GM23338 (cell line): ENCODE data around the gene ZBTB20. TPM values are rescaled to one million over a fixed set of nuclear protein-coding genes. Genes with fewer than 3 reads are reported as not detected.

ENCODE experiments used
- ATAC-seq: fragments of 200-7000 bp; cut with Tn5 transposase; 3 replicates; pipeline ENCODE4 v1.9.1; 2020
- DNase-seq: peaks from one replicate; pipeline ENCODE4 v3.0.0-alpha.2; 2015; ENCODE audit warnings: low spot score
- H2AFZ ChIP-seq: fragments of 200-600 bp; sonication (generic); 2 replicates; pipeline ENCODE4 v1.8.0; 2016; ENCODE audit warnings: antibody characterized with exemption, mild to moderate bottlenecking, moderate library complexity
- H3F3A ChIP-seq: fragments of 200-600 bp; sonication (generic); replicated peaks from 2 replicates; pipeline ENCODE4 v1.8.0; 2017; ENCODE audit warnings: antibody characterized with exemption, mixed run types, low read depth
- H3K27ac ChIP-seq: fragments of 200-600 bp; sonication (generic); 2 replicates; pipeline ENCODE4 v1.6.1; 2016; ENCODE audit warnings: low read depth
- H3K27me3 ChIP-seq: fragments of 200-600 bp; sonication (generic); 2 replicates; pipeline ENCODE4 v1.8.0; 2016; ENCODE audit warnings: mild to moderate bottlenecking, mixed run types, moderate library complexity; ENCODE audit not compliant: insufficient read depth
- H3K36me3 ChIP-seq: fragments of 200-600 bp; sonication (generic); 2 replicates; pipeline ENCODE4 v1.8.0; 2016; ENCODE audit warnings: mild to moderate bottlenecking; ENCODE audit not compliant: insufficient read depth
- H3K4me1 ChIP-seq: fragments of 200-600 bp; sonication (generic); 2 replicates; pipeline ENCODE4 v1.8.0; 2016; ENCODE audit warnings: mild to moderate bottlenecking, moderate library complexity; ENCODE audit not compliant: insufficient read depth
- H3K4me2 ChIP-seq: fragments of 200-600 bp; sonication (generic); 2 replicates; pipeline ENCODE4 v1.7.1; 2017; ENCODE audit warnings: mixed run types
- H3K4me3 ChIP-seq: fragments of 200-600 bp; sonication (generic); 2 replicates; pipeline ENCODE4 v1.6.1; 2016; ENCODE audit warnings: mixed run types
- H3K79me2 ChIP-seq: fragments of 200-600 bp; sonication (generic); replicated peaks from 2 replicates; pipeline ENCODE4 v1.8.0; 2017; ENCODE audit warnings: mild to moderate bottlenecking; ENCODE audit not compliant: insufficient read depth
- H3K9me2 ChIP-seq: fragments of 200-600 bp; sonication (generic); 2 replicates; pipeline ENCODE4 v1.8.0; 2017; ENCODE audit not compliant: insufficient read depth
- H4K20me1 ChIP-seq: fragments of 200-600 bp; sonication (generic); replicated peaks from 2 replicates; pipeline ENCODE4 v1.8.0; 2017; ENCODE audit warnings: mild to moderate bottlenecking; ENCODE audit not compliant: insufficient read depth
- H3K27ac Mint-ChIP-seq: 2 replicates; pipeline ENCODE4 v1.8.0; 2020; ENCODE audit warnings: inconsistent platforms, mild to moderate bottlenecking, moderate library complexity, mixed read lengths
- H3K27me3 Mint-ChIP-seq: 3 replicates; pipeline ENCODE4 v1.8.0; 2022; ENCODE audit warnings: low read depth, mild to moderate bottlenecking, moderate library complexity, mixed read lengths, inconsistent platforms; ENCODE audit not compliant: insufficient read depth, poor library complexity
- H3K36me3 Mint-ChIP-seq: 3 replicates; pipeline ENCODE4 v1.8.0; 2021; ENCODE audit warnings: low read depth, mild to moderate bottlenecking, inconsistent platforms, moderate library complexity, mixed read lengths
- H3K4me1 Mint-ChIP-seq: 3 replicates; pipeline ENCODE4 v1.8.0; 2020; ENCODE audit warnings: mild to moderate bottlenecking, inconsistent platforms, mixed read lengths
- H3K4me3 Mint-ChIP-seq: 3 replicates; pipeline ENCODE4 v1.8.0; 2021; ENCODE audit warnings: moderate library complexity, mild to moderate bottlenecking, inconsistent platforms, mixed read lengths
- H3K9me3 Mint-ChIP-seq: 3 replicates; pipeline ENCODE4 v1.8.0; 2020; ENCODE audit warnings: moderate library complexity, mild to moderate bottlenecking, inconsistent platforms, mixed read lengths
- CREB1 ChIP-seq: fragments of 250-450 bp; sonication (Bioruptor Pico); IDR thresholded peaks from 2 replicates; pipeline ENCODE4 v1.5.0; 2020; ENCODE audit warnings: low read depth, mild to moderate bottlenecking, moderate library complexity
- EZH2 ChIP-seq: fragments of 200-600 bp; sonication (generic); IDR thresholded peaks from one replicate; pipeline ENCODE4 v1.8.0; 2017; ENCODE audit warnings: antibody characterized with exemption, mild to moderate bottlenecking, low read depth; ENCODE audit not compliant: unreplicated experiment
- EZH2phosphoT487 ChIP-seq: fragments of 200-600 bp; sonication (generic); IDR thresholded peaks from one replicate; pipeline ENCODE4 v1.8.1; 2018; ENCODE audit warnings: antibody characterized with exemption; ENCODE audit not compliant: unreplicated experiment
- JUNB ChIP-seq: IDR thresholded peaks from one replicate; pipeline ENCODE4 v1.6.1; 2016; ENCODE audit warnings: antibody characterized with exemption; ENCODE audit not compliant: unreplicated experiment
- NANOG ChIP-seq: IDR thresholded peaks from 2 replicates; pipeline ENCODE4 v1.6.1; 2016; ENCODE audit warnings: antibody characterized with exemption, borderline replicate concordance
- POLR2AphosphoS5 ChIP-seq: IDR thresholded peaks from 2 replicates; pipeline ENCODE4 v1.6.1; 2016; ENCODE audit warnings: antibody characterized with exemption, low read depth
- STAT1 ChIP-seq: IDR thresholded peaks from one replicate; pipeline ENCODE4 v1.6.1; 2016; ENCODE audit warnings: antibody characterized with exemption; ENCODE audit not compliant: unreplicated experiment
- ZNF114 ChIP-seq: fragments of 250-450 bp; sonication (Bioruptor Pico); IDR thresholded peaks from 2 replicates; pipeline ENCODE4 v1.5.0; 2020; ENCODE audit warnings: mild to moderate bottlenecking, moderate library complexity
- ZNF331 ChIP-seq: fragments of 250-450 bp; sonication (Bioruptor Pico); IDR thresholded peaks from 2 replicates; pipeline ENCODE4 v1.5.0; 2020; ENCODE audit warnings: low read depth, mild to moderate bottlenecking, moderate library complexity
- polyA plus RNA-seq: library from polyadenylated mRNA; unstranded; fragments of >200 nt; fragmentation: Nextera tagmentation; extraction: Ambion mirVana; gene quantifications from 2 replicates; pipeline ENCODE4 v1.2.1, GENCODE V29; 2016
- total RNA-seq: library from RNA; depleted of rRNA; stranded (reverse); fragments of >200 nt; shearing (Covaris generic); gene quantifications from 2 replicates; pipeline ENCODE4 v1.2.3, GENCODE V29; 2014
- TF ChIP-seq, protein P1 (sequence below): IDR thresholded peaks from one replicate; pipeline ENCODE4 v1.6.1; 2018; ENCODE audit warnings: antibody characterized with exemption; ENCODE audit not compliant: unreplicated experiment
- TF ChIP-seq, protein P2 (sequence below): fragments of 250-450 bp; sonication (Bioruptor Pico); IDR thresholded peaks from 2 replicates; pipeline ENCODE4 v1.5.0; 2020; ENCODE audit warnings: mild to moderate bottlenecking, moderate library complexity
- TF ChIP-seq, protein P3 (sequence below), 2 experiments: fragments of 200-600 bp in 1 of 2; sonication (generic) in 1 of 2; conservative IDR thresholded peaks; 2 replicates each; pipeline versions ENCODE4 v1.5.1 to v1.6.1; 2016 to 2017; ENCODE audit warnings: antibody characterized with exemption in 2 of 2, low read depth in 2 of 2, mild to moderate bottlenecking in 2 of 2, moderate library complexity in 1 of 2
- TF ChIP-seq, protein P4 (sequence below): IDR thresholded peaks from 2 replicates; pipeline ENCODE4 v1.6.1; 2016; ENCODE audit warnings: antibody characterized with exemption

ZBTB20 gene
- total and polyA plus RNA-seq, 2 experiments from 2014 or later: 2.0 to 3.3 TPM

DNA sequence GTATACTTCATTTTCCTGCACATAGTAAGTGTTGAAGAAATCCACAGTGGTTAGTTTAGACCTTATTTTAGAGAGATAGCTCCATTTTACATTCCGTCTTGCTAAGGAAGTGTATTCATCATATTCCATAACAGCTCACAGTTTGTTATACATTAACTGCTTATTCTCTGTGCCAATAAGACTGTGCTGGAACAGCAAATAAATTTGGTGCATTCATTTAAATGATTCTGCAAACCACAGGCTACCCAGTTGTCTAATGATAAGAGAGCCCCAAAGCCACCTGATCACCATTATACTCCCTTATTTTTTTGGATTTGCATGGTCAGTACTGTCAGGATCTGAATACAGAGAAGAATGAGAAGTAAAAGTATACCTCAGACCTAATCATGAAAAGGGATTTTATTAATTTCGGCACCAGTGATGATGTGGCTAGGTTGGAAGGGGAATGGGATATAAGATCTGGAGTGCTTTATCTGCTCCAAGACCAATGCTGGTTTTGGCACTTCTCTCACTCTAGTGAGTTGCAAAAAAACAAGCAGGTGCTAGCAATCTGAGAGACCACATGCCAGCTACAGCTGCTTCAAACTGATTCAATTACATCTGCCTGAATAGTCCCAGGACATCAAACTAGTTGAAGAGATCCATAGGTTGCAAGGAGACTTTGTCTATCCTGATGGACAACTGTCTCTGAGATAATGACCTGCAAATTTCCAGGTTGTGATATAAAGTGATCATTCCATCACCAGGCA is 254.8 kb downstream of the ZBTB20 start:
- Histone ChIP-seq H3K4me1 (no peaks in the 10 kb centered on the region), H3K27ac (no peak overlapping the region), H3K79me2 (no peaks in the 10 kb centered on the region), H3K4me3 (no peak overlapping the region), H4K20me1 (no peaks in the 10 kb centered on the region), H2AFZ (no peak overlapping the region), H3K27me3 (no peaks in the 10 kb centered on the region), H3K36me3 (no peaks in the 10 kb centered on the region), H3F3A (no peaks in the 10 kb centered on the region), H3K9me2 (no peaks in the 10 kb centered on the region), H3K4me2 (no peak overlapping the region)
- Mint-ChIP-seq H3K27me3 (no peaks in the 10 kb centered on the region), H3K27ac (peak overlapping the region; percentile 6; the same call in 1 of the 2 replicates), H3K9me3 (no peaks in the 10 kb centered on the region), H3K4me1 (no peaks in the 10 kb centered on the region; the same call in 2 of the 3 replicates), H3K36me3 (no peaks in the 10 kb centered on the region), H3K4me3 (no peak overlapping the region)
- ATAC-seq (no peak), DNase-seq (no peak)
- TF ChIP-seq ZNF114 (no peak), EZH2 (no peak), JUNB (no peak), POLR2AphosphoS5 (no peak), NANOG (no peak), STAT1 (no peak), EZH2phosphoT487 (no peak), CREB1 (no peak), ZNF331 (CRISPR knock-in tag) (no peak)
- TF ChIP-seq, protein P1, sequence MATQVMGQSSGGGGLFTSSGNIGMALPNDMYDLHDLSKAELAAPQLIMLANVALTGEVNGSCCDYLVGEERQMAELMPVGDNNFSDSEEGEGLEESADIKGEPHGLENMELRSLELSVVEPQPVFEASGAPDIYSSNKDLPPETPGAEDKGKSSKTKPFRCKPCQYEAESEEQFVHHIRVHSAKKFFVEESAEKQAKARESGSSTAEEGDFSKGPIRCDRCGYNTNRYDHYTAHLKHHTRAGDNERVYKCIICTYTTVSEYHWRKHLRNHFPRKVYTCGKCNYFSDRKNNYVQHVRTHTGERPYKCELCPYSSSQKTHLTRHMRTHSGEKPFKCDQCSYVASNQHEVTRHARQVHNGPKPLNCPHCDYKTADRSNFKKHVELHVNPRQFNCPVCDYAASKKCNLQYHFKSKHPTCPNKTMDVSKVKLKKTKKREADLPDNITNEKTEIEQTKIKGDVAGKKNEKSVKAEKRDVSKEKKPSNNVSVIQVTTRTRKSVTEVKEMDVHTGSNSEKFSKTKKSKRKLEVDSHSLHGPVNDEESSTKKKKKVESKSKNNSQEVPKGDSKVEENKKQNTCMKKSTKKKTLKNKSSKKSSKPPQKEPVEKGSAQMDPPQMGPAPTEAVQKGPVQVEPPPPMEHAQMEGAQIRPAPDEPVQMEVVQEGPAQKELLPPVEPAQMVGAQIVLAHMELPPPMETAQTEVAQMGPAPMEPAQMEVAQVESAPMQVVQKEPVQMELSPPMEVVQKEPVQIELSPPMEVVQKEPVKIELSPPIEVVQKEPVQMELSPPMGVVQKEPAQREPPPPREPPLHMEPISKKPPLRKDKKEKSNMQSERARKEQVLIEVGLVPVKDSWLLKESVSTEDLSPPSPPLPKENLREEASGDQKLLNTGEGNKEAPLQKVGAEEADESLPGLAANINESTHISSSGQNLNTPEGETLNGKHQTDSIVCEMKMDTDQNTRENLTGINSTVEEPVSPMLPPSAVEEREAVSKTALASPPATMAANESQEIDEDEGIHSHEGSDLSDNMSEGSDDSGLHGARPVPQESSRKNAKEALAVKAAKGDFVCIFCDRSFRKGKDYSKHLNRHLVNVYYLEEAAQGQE: no peak
- TF ChIP-seq, protein P2, sequence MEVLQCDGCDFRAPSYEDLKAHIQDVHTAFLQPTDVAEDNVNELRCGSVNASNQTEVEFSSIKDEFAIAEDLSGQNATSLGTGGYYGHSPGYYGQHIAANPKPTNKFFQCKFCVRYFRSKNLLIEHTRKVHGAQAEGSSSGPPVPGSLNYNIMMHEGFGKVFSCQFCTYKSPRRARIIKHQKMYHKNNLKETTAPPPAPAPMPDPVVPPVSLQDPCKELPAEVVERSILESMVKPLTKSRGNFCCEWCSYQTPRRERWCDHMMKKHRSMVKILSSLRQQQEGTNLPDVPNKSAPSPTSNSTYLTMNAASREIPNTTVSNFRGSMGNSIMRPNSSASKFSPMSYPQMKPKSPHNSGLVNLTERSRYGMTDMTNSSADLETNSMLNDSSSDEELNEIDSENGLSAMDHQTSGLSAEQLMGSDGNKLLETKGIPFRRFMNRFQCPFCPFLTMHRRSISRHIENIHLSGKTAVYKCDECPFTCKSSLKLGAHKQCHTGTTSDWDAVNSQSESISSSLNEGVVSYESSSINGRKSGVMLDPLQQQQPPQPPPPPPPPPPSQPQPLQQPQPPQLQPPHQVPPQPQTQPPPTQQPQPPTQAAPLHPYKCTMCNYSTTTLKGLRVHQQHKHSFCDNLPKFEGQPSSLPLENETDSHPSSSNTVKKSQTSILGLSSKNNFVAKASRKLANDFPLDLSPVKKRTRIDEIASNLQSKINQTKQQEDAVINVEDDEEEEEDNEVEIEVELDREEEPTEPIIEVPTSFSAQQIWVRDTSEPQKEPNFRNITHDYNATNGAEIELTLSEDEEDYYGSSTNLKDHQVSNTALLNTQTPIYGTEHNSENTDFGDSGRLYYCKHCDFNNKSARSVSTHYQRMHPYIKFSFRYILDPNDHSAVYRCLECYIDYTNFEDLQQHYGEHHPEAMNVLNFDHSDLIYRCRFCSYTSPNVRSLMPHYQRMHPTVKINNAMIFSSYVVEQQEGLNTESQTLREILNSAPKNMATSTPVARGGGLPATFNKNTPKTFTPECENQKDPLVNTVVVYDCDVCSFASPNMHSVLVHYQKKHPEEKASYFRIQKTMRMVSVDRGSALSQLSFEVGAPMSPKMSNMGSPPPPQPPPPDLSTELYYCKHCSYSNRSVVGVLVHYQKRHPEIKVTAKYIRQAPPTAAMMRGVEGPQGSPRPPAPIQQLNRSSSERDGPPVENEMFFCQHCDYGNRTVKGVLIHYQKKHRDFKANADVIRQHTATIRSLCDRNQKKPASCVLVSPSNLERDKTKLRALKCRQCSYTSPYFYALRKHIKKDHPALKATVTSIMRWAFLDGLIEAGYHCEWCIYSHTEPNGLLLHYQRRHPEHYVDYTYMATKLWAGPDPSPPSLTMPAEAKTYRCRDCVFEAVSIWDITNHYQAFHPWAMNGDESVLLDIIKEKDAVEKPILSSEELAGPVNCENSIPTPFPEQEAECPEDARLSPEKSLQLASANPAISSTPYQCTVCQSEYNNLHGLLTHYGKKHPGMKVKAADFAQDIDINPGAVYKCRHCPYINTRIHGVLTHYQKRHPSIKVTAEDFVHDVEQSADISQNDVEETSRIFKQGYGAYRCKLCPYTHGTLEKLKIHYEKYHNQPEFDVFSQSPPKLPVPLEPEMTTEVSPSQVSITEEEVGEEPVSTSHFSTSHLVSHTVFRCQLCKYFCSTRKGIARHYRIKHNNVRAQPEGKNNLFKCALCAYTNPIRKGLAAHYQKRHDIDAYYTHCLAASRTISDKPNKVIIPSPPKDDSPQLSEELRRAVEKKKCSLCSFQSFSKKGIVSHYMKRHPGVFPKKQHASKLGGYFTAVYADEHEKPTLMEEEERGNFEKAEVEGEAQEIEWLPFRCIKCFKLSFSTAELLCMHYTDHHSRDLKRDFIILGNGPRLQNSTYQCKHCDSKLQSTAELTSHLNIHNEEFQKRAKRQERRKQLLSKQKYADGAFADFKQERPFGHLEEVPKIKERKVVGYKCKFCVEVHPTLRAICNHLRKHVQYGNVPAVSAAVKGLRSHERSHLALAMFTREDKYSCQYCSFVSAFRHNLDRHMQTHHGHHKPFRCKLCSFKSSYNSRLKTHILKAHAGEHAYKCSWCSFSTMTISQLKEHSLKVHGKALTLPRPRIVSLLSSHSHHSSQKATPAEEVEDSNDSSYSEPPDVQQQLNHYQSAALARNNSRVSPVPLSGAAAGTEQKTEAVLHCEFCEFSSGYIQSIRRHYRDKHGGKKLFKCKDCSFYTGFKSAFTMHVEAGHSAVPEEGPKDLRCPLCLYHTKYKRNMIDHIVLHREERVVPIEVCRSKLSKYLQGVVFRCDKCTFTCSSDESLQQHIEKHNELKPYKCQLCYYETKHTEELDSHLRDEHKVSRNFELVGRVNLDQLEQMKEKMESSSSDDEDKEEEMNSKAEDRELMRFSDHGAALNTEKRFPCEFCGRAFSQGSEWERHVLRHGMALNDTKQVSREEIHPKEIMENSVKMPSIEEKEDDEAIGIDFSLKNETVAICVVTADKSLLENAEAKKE (CRISPR knock-in tag): no peak
- TF ChIP-seq, protein P3, sequence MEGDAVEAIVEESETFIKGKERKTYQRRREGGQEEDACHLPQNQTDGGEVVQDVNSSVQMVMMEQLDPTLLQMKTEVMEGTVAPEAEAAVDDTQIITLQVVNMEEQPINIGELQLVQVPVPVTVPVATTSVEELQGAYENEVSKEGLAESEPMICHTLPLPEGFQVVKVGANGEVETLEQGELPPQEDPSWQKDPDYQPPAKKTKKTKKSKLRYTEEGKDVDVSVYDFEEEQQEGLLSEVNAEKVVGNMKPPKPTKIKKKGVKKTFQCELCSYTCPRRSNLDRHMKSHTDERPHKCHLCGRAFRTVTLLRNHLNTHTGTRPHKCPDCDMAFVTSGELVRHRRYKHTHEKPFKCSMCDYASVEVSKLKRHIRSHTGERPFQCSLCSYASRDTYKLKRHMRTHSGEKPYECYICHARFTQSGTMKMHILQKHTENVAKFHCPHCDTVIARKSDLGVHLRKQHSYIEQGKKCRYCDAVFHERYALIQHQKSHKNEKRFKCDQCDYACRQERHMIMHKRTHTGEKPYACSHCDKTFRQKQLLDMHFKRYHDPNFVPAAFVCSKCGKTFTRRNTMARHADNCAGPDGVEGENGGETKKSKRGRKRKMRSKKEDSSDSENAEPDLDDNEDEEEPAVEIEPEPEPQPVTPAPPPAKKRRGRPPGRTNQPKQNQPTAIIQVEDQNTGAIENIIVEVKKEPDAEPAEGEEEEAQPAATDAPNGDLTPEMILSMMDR (conservative IDR thresholded peaks at IDR 0.05; ENCODE audit: low read depth in 2 of 2): no peak
- TF ChIP-seq, protein P4, sequence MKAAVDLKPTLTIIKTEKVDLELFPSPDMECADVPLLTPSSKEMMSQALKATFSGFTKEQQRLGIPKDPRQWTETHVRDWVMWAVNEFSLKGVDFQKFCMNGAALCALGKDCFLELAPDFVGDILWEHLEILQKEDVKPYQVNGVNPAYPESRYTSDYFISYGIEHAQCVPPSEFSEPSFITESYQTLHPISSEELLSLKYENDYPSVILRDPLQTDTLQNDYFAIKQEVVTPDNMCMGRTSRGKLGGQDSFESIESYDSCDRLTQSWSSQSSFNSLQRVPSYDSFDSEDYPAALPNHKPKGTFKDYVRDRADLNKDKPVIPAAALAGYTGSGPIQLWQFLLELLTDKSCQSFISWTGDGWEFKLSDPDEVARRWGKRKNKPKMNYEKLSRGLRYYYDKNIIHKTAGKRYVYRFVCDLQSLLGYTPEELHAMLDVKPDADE: no peak
